K562 (cell line): ENCODE data around the gene TRIOBP. TPM values are rescaled to one million over a fixed set of nuclear protein-coding genes. Genes with fewer than 3 reads are reported as not detected.
A peak's percentile ranks its signal among the peaks of the same experiment; 100 is the strongest.

Source experiments
- CTCF ChIP-seq, 3 experiments: IDR thresholded peaks in 2 of 3; conservative IDR thresholded peaks in 1 of 3; 2 replicates each; pipeline ENCODE4 v1.5.1; 2011 to 2012; ENCODE audit warnings: low read length in 3 of 3, mild to moderate bottlenecking in 3 of 3, control low read depth in 2 of 3, improper control_type of control experiment in 1 of 3, inconsistent platforms in 1 of 3, low read depth in 1 of 3, mixed read lengths in 1 of 3, moderate library complexity in 1 of 3; ENCODE audit not compliant: insufficient read depth in 2 of 3
- NFE2 ChIP-seq: IDR thresholded peaks from 2 replicates; pipeline ENCODE4 v1.6.1; 2014; ENCODE audit warnings: antibody characterized with exemption, low read depth
- STAT6 ChIP-seq: sonication (generic); formaldehyde crosslinking; IDR thresholded peaks from 2 replicates; pipeline ENCODE4 v1.8.1; 2023; ENCODE audit warnings: mild to moderate bottlenecking, missing genetic modification reagents
- WHSC1 ChIP-seq: IDR thresholded peaks from one replicate; pipeline ENCODE4 v1.6.1; 2012; ENCODE audit warnings: low read length, control low read depth, inconsistent platforms
- ZBTB7A ChIP-seq: IDR thresholded peaks from 2 replicates; pipeline ENCODE4 v1.6.1; 2011; ENCODE audit warnings: low read depth, mild to moderate bottlenecking, low read length, moderate library complexity, borderline replicate concordance; ENCODE audit not compliant: control insufficient read depth
- ZNF589 ChIP-seq: fragments of 200-800 bp; sonication (Bioruptor generic); IDR thresholded peaks from 2 replicates; pipeline ENCODE4 v1.6.1; 2016; ENCODE audit warnings: low read depth, missing genetic modification characterization, missing compliant biosample characterization
- polyA plus RNA-seq, 8 experiments: library from polyadenylated mRNA; depleted of rRNA in 4 of 8; stranded (reverse) in 5 of 8; unstranded in 3 of 8; fragments of >200 nt; fragmentation: Nextera tagmentation in 2 of 8; fragmentation: Illumina TruSeq in 1 of 8; extraction: Ambion mirVana in 2 of 8; extraction: Trizol in 1 of 8; gene quantifications; 2 replicates each; pipeline versions ENCODE4 v1.2.1 to v1.2.3, GENCODE V29; 2011 to 2014; ENCODE audit warnings: inconsistent platforms in 1 of 8, missing spikeins in 1 of 8
- total RNA-seq, 7 experiments: library from RNA; depleted of rRNA in 6 of 7; stranded (reverse); fragments of >200 nt in 6 of 7; fragmentation: Illumina TruSeq in 2 of 7; extraction: Trizol in 2 of 7; gene quantifications; 2 replicates each; pipeline versions ENCODE4 v1.2.1 to v1.2.3, GENCODE V29; 2011 to 2021; ENCODE audit warnings: low replicate concordance in 1 of 7

Gene TRIOBP
- total and polyA plus RNA-seq, 9 of the 15 experiments (the other 6 are each of a cell fraction or from before 2014, with no cell fraction given): 0.24 to 13.8 (median 5.5) TPM

GRCh38 chr22:37731804-37732471 is 35.1 kb downstream of the TRIOBP start (continued):
- TF ChIP-seq ZBTB7A (no peak), WHSC1 (no peak), STAT6 (CRISPR knock-in tag) (no peak), NFE2 (peak; percentile 63), CTCF (IDR thresholded peaks at IDR 0.05 in 2 of 3, conservative IDR thresholded peaks at IDR 0.05 in 1 of 3; ENCODE audit: insufficient read depth in 2 of 3, low read depth in 1 of 3, low read length in 3 of 3) (peak; percentile 16 to 25 (median 21); a peak in 2 of 6 replicates), ZNF589 (CRISPR knock-in tag) (no peak)
